GM11168 (cell line): ENCODE measurements around the gene DPP6.

ENCODE experiments used
- in situ Hi-C: fragments of 300-500 bp; cut with MboI; formaldehyde crosslinking; loops from one replicate; pipeline ENCODE4 v1.12.0; 2022; ENCODE audit warnings: low sequenced_read_pairs; ENCODE audit not compliant: unreplicated experiment

DPP6 gene

DNA sequence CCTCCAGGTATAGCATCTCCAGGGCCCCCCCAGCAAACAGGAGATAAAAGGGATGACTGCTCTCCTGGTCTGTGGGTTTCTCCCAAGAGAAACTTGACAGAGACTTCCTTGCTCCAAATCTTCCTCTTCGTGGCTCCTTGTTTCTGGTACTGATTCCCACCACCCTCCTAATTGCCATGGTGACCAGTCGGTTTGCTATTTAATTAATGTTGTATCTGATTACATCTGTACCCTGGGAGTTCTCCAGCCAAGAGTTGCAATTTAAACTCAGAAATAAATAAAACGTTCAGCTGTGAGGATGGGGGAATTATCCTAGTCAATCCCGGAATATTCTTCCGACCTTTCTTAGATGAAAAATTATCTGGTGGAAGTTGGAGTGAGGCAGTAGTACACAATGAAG, 686.0 kb downstream of the DPP6 start:
- in situ Hi-C loops = no loop called here

DNA sequence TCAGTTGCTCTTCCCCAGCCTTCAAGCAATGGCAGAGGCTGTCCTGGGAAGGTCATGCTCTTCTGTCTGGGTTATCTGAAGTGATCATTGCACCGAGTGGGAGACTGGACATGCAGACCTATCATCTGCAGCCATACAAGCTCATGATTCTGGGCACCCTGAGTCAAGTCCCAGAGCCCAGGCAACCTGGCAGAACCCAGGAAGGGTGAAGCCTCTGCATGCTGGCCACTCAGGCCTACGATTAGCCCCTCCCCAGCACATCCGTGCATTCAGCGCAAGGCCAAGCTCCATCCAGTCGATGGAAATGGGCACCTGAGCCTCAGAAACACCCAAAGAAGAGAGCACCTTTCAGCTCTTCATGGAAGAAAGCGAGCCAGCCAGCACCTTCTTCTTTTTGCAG, 688.9 kb downstream of the DPP6 start:
- in situ Hi-C loops = no loop called here

DNA sequence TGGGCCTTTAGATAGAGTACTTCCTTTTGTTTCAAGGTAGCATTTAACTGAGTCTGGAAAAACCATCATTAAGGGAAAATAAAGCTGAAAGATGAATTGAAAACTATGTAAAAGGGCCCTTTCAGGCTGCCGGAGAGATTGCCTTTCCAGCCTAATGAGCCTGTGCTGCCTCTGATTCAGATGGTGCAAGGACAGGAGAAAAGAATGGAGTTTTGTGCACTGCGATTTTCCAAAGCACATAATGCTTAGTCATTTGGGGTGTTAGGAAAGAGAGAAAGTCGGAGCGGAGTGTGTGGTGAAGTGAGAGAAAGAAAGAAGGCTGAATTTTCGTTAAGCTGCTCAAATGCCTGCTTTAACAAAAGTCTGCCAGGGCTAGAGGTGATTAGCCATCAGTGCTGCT, 691.0 kb downstream of the DPP6 start:
- in situ Hi-C loops = no loop called here

DNA sequence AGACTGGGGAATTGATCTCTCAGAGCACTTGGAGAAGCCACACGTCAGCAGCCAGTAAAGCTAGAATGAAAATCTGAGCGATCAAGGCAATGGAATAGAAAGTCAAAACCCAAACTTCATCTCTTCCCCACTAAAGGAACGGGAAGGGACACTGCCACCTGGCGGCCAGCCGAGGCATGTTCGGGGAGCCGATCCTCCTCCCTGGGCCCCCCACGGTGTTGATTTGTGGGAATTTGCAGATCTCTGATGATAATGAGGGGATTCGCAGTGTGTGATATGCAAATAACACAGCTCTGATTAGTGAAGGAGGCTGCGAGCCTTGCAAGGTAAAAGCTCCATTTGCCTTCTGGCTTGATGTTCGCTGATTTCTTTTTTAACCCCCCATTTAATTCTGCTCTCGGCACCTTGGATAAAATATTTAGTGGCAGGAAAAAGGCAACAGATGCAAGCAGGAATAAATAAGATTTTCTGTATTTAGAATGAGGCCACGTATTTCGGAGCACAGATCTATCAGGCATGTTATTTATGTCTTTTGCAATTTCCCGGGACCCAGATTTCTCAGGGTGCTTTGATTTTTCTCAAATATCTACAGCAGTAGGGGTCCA, 692.2 kb downstream of the DPP6 start:
- in situ Hi-C loops = no loop called here

DNA sequence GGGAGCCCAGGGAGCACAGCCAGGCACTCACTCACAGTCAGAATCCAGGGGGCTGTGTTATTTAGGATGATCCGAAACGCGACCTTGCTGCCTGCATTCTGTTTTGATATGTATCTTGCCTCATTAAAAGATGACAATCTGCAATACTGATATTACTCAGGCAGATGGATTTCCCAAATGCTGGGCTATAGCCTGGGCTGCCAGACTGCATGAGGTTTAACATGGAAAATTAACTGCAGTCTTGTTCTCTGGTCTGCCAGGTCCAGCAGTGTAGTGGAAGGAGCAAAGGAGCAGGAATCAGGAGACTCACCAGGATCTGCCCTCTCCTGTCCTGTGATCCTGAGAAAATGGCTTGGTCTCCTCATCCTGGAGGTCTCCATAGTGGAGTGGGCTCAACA, 692.7 kb downstream of the DPP6 start:
- in situ Hi-C loops = no loop called here

DNA sequence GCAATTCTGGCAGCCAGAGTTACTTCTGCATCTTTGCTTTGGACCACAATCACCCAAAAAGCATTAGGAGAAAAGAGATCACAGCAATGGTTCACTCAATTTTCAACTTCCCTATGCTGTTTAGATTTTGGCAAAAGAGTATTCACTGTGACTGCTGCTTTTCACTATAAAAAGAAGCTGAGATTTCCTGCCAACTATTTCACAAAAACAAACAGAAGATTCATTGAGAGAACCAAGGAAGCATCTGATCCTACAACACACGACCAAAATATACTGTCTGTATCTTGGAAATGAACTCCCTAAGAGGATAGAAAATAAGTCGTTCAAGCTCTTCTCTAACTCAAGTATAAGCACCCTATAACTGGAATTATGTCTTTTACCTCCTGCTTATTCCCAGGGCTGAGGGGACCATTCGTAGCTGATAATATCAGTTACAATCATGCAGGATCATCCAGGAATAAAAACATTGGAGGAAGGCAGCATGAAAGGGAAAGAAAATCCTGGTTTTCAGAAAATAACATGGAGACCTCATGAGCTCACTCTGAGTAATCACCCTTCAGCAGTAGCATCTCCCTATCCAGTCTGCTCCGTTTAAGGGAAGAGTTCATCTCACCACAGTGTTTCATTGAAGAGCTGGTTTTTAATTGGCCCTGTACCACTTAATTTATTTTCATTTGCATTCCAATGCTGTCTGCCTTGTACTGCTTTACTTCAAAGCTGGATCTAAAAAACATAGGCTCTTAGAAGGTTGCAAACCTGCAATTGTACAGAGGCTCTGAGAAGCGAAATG, 694.6 kb downstream of the DPP6 start:
- in situ Hi-C loops = no loop called here

DNA sequence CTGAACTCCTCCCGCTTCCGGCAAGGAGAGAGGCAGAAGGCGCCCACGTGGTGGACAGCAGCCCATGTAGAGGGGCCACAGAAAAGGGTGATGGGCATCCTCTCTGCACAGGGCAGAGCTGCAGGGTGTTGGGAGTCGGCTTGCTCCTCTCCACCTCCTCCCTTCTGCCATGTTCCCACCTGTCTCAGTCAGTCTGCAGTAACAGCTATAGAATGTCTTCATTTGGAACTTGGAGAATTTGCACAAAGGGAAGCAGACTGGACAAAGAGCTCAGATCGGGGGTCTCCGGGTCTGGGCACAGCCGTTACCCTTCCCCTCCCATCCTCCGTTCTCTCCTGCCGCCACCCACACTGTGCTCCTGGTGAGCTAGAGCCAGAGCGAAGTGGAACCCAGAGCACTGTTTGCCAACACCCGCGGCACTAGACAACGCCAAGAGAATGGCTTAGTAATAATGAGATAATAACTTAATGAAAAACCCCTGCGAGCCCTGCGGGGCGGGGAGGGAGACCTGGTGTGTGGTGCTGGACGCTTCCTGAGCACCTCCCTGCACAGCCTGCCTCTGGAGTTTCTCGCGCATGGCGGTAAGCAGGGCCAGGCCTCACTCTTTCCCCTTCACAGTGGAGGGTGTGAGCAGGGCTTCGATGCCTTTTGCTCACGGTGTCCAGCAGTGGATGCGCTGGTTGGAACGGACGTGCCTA, 696.0 kb downstream of the DPP6 start:
- in situ Hi-C loops = no loop called here

DNA sequence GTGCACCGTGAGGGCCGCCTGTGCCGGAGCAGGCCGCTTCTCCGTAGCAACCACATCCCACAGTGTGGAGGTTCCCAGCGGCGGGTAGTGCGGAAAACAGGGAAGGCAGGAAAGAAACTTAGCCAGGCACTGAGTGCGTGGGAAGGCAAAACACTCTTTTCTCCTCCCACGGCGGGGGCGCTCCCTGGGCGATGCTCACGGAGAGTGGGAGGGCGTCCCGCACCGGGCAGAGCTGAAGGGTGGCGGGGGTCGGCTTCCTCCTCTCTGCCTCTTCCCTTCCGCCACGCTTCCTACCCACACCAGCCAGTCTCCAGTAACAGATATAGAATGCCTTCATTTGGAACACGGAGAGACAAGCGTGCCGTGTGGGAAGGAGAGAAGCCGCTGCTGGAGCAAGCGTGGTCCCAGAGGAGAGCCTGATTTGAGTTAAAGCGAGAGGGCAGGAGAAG, 698.2 kb downstream of the DPP6 start:
- in situ Hi-C loops = no loop called here

DNA sequence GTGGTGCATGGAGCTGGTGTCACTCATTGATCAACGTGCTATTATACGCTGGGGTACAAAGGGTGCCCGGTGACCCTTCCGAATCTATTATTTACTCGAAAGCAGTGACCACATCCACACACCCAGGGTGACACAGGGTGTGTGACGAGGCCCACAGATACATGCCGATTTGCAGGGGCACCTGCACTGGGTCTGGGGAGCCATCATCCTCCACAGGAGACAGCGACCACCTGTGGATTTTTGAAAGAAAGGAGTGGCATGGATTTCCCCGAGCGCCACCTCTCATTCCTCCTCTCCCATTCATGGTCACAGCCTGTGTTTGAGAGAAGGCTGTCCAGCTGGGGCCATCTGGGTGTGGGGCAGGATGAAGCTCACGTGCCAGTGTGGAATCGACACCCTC, 701.0 kb downstream of the DPP6 start:
- in situ Hi-C loops = no loop called here

DNA sequence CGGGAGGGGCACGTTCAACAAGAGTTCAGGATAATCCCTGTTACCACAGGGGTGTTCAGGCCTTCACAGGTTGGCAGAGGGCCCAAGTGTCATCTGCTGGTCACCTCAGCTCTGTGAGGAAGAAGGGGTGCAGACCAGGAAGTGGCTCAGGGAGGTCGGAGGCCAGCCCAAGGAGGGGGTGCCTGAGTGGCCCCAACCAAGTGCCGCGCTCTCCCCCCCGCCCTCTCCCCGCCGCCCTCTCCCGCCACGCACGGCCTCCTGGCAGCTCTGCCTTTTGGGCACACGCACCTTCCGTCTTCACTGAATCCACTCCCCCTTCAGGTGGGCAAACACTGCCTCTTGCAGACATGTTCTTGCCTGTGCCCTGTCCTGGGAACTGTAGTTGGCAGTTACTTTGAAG, 705.6 kb downstream of the DPP6 start:
- in situ Hi-C loops = no loop called here

DNA sequence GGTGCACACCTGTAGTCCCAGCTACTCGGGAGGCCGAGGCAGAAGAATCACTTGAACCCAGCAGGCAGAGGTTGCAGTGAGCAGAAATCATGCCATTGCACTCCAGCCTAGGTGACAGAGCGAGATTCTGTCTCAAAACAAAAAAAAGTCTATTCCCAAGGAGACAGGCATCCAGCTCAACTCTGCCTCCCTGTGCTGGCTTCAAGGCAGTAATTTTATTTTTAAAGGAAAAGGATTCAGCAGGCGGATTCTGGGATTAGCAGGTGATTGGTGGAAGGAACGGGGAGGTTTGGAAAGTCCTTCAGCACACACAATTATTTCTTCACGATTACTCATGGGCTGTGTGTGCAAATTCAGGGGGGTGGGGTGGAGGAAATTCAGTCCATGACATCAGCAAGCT, 707.8 kb downstream of the DPP6 start:
- in situ Hi-C loops = no loop called here

DNA sequence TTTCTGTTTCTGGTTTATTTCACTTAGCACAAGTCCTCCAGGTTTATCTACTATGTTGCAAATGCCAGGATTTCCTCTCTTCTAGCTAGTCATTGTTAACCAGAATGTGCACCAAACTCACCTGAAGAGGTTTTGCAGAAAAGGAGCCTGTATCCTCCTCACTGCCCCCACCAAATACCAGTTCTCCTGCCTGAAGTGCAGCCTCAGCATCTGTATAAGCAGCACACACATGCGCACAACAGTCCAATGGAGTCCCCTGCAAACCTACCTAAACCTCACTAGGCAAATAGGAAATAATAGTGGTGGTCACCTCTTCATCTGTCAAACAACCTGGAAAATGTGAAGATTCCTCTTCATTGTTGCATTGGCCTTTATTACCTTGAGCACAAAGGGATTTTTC, 712.9 kb downstream of the DPP6 start:
- in situ Hi-C loops = no loop called here

DNA sequence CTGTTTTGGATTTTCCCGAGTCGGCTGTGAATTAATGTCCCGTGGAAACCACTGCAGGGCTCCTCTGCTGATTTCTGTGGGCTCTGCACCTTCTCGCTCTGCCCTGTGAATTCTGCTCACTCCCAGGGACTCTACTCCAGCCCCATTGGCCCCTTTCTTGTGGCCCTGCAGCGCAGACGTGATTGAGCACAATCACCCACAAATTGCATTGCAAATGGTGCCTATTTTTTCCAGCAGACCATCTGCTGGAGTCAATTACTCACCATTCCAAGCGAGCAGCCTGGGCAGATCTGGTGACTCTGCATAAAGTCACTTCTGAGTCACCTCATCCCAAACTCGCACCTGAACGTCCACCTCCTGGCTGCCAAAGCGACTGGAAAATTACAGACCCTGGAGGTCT, 714.9 kb downstream of the DPP6 start:
- in situ Hi-C loops = no loop called here

DNA sequence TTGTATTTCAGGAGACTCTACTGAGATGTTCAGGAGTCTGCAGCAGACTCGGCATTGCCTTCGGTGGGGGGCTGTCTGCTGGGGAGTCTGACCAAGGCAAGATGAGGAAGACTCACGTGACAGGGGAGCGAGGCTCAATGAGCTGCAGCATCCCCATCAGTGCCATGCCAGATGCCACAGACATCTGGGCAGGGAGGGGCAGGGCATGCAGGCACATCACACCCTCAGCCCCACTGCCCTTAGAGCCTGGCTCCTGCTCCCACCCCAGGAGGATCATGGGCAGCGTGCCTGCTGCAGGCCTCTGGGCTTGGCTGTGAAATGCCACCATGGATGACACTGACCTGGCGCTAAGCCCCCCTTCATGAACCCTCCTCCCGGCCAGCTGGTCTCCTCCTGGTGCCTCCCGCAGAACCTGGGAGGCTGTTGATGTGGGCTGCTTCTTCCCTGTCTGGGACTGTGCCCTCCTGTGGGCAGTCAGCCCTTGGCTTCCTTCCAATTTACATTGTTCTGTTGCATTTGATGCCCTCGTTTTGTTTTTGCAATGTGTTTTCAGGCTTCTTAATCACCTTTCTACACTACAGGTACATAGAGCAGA, 715.7 kb downstream of the DPP6 start:
- in situ Hi-C loops = no loop called here

DNA sequence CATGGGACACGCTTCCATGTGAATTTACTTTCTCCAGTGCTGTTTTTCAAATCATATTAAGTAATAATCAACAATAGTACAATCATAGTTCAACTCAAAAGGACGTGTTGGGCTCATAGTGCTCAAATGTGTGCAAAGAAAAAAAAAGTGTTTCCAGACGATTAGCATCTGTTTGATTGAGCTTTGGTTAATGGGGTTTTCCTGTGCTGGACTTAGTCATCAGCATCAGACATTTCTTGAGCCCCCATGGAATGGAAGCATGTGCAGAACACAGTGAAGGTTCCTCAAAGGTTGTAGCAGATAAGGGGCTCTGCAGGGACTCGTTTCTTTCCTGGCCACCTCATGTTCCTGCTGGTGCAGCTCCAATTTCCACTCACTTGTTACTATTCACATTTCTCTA, 716.8 kb downstream of the DPP6 start:
- in situ Hi-C loops = no loop called here

DNA sequence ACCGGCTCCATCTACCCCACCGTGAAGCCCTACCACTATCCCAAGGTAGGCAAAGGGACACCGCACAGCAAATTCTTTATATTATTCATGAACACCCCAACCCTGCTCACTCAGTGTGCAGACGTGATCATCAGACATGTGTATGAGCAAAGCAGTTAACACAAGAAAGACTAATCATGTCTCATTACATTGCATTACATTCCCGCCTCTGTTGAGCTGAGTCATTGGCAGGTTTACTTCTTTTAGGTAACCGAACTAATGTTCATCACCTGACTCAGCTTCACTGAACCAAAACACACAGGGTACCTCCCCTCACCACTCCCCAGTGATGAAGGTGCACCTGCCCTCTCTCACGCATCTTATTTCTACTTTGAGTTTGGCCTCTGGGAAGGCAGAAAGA, 717.3 kb downstream of the DPP6 start:
- in situ Hi-C loops = no loop called here

DNA sequence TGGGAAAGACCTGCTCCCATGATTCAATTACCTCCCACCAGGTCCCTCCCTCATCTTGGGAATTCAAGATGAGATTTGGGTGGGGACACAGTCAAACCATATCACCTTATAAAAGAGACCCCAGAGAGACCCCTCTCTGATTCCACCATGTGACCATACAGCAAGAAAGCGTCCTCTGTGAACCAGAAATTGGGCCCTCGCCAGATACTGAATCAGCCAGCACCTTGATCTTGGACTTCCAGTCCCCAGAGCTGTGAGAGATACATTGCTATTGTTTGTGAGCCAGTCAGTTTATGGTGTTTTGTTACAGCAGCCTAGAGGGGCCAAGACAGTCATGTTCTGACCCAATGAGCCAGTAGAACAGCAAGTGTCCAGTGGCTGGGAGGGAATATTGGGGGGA, 718.2 kb downstream of the DPP6 start:
- in situ Hi-C loops = no loop called here

DNA sequence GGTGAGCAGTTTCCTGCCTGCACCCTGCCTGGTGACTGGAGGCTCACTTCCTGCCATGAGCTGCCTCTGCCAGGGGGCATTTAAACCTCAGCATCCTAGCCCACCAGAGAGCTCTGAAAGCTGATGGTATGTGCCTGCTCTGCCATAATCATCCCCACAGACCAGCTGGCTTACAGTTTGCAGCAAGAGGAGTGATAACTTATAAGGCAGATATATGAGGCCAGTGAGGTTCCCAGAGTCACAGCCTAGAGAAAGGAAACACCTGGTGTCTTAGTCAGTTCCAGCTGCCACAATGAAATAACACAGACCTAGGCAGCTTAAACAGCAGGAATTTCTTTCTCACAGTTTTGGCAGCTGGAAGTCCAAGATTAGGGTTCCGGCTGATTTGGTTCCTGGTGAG, 718.8 kb downstream of the DPP6 start:
- in situ Hi-C loops = no loop called here

DNA sequence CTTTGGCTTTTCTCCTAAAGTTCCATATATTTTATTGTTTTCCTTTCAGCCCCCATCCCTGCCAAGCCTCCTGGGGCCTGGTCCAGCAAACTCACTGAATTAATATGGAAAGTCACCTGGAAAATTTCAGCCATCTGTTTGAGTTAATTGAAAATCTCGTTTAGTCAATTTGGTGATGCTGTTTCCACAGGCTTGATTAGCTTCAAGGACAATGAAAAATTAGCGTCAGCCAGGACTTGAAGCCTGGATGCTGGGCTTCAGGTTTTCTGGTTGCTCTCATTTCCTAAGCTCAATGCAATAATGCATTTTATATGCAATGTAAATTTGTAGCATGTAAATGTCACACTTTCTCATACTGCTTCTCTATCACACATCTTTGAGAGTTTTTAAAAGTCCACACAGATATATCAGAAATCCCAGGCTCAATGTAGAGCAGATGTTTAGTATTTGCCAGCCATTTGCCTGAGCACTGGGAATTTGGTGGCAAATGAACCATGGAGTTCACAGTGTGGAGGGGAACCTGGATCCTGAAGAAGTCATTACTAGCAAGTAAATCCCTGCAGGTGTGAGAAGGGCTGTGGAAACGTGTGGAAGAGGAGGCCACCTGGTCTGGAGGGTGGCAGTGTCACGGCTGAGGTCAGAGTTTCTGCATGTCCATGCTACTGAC, 722.2 kb downstream of the DPP6 start:
- in situ Hi-C loops = no loop called here

DNA sequence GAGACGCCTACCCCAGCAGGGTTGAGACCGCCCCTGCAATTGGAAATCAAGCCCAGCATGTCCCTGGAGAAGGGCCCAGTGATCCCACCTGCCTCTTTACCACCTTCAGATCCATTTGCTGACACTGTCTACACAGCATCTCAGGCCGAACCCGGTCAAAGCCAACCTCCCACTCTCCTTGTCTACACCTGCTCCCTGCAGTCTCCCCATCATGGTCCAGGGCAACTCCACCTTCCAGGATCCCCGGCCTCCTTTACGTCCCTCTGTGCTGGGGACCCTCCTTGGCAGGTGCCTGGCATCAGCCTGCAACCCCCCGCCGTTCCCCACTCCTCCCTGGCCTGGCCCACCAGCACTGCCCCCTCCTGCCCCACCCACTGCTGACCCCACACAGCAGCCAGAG, 723.5 kb downstream of the DPP6 start:
- in situ Hi-C loops = no loop called here

DNA sequence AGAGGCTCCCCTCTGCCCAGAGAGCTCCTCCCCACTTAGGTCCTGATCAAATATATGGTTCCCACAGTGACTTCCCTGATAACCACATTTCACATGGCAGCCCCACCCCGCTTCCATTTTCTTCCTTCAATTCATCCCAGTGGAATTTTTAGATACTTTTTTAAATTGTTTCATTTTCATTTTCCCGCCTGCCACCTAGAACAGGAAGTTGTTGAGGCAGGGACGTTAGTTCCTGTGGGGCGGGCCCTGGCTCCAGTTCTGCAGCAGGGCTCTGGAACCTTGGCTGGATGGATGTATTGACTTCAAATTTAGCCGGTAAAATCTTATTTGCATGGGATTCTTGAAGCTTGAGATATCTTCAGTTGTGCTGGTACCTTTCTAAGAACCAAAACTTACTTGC, 724.2 kb downstream of the DPP6 start:
- in situ Hi-C loops = no loop called here
